HUDEP-2 (cell line): Measurements from ENCODE around the gene SRGAP1.

Source experiments
- DNase-seq, 76 experiments: peaks; one replicate each; lab custom pipeline; 2025; ENCODE audit not compliant: unreplicated experiment in 76 of 76; lab: John Stamatoyannopoulos, UW

The SRGAP1 gene

GRCh38 chr12:63900922-63901793 lies 56.7 kb downstream of the SRGAP1 start:
- DNase-seq, result no peak

GRCh38 chr12:63904653-63905052 lies 60.2 kb downstream of the SRGAP1 start:
- no peak for DNase-seq

- DNase-seq, result no peak
Observed at GRCh38 chr12:63905544-63905943, 61.0 kb downstream of the SRGAP1 start.

GRCh38 chr12:63906876-63907275 lies 62.4 kb downstream of the SRGAP1 start:
- no peak for DNase-seq

- no peak for DNase-seq
Observed at GRCh38 chr12:63907561-63907960, 63.1 kb downstream of the SRGAP1 start.

GRCh38 chr12:63909746-63910145 lies 65.2 kb downstream of the SRGAP1 start:
- DNase-seq, result no peak

- no peak for DNase-seq
Observed at GRCh38 chr12:63911341-63911740, 66.8 kb downstream of the SRGAP1 start.

GRCh38 chr12:63912651-63913050 lies 68.2 kb downstream of the SRGAP1 start:
- DNase-seq, result no peak

- DNase-seq, result no peak
Observed at GRCh38 chr12:63913929-63914328, 69.4 kb downstream of the SRGAP1 start.

- no peak for DNase-seq
Observed at GRCh38 chr12:63915105-63915800, 70.8 kb downstream of the SRGAP1 start.

- no peak for DNase-seq
Observed at GRCh38 chr12:63916561-63917476, 72.3 kb downstream of the SRGAP1 start.

GRCh38 chr12:63917477-63917862 lies 73.0 kb downstream of the SRGAP1 start:
- DNase-seq, result no peak

- no peak for DNase-seq
Observed at GRCh38 chr12:63917864-63918799, 73.6 kb downstream of the SRGAP1 start.

GRCh38 chr12:63918800-63919300 lies 74.3 kb downstream of the SRGAP1 start:
- no peak for DNase-seq

GRCh38 chr12:63919756-63920155 lies 75.3 kb downstream of the SRGAP1 start:
- DNase-seq, result no peak

GRCh38 chr12:63921157-63921556 lies 76.7 kb downstream of the SRGAP1 start:
- no peak for DNase-seq

- no peak for DNase-seq
Observed at GRCh38 chr12:63922474-63922873, 78.0 kb downstream of the SRGAP1 start.

GRCh38 chr12:63924781-63925180 lies 80.3 kb downstream of the SRGAP1 start:
- no peak for DNase-seq

GRCh38 chr12:63927511-63927910 lies 83.0 kb downstream of the SRGAP1 start:
- DNase-seq, result no peak

GRCh38 chr12:63928305-63928704 lies 83.8 kb downstream of the SRGAP1 start:
- no peak for DNase-seq
